GM12878 (cell line): ENCODE results near the gene EID1. TPM values are rescaled to one million over a fixed set of nuclear protein-coding genes. Genes with fewer than 3 reads are reported as not detected.

Source experiments
- CBFB ChIP-seq: IDR thresholded peaks from 2 replicates; pipeline ENCODE4 v1.6.1; 2016; ENCODE audit warnings: antibody characterized with exemption, low read depth
- CEBPB ChIP-seq, 2 experiments: fragments of 150-350 bp in 1 of 2; IDR thresholded peaks; 2 replicates each; pipeline ENCODE4 v1.6.1; 2012 to 2014; ENCODE audit warnings: low read depth in 2 of 2, low read length in 2 of 2, borderline replicate concordance in 1 of 2, inconsistent platforms in 1 of 2
- CHD1 ChIP-seq: IDR thresholded peaks from 2 replicates; pipeline ENCODE4 v1.6.1; 2012; ENCODE audit warnings: low read depth, low read length, improper control_type of control experiment
- CHD2 ChIP-seq: IDR thresholded peaks from 2 replicates; pipeline ENCODE4 v1.6.1; 2011; ENCODE audit warnings: low read depth, low read length, improper control_type of control experiment, borderline replicate concordance
- HDAC2 ChIP-seq: fragments of 200-600 bp; sonication (generic); IDR thresholded peaks from 2 replicates; pipeline ENCODE4 v1.6.1; 2017
- NFYB ChIP-seq: IDR thresholded peaks from 2 replicates; pipeline ENCODE4 v1.6.1; 2011; ENCODE audit warnings: low read depth, mild to moderate bottlenecking, low read length, improper control_type of control experiment, moderate library complexity; ENCODE audit not compliant: insufficient read depth
- PRDM15 ChIP-seq: fragments of 450-650 bp; formaldehyde crosslinking; IDR thresholded peaks from 2 replicates; pipeline ENCODE4 v1.4.0; 2020; ENCODE audit warnings: mild to moderate bottlenecking, moderate library complexity
- STAT1 ChIP-seq: fragments of 450-650 bp; conservative IDR thresholded peaks from 2 replicates; pipeline ENCODE4 v1.6.1; 2014; ENCODE audit warnings: antibody characterized with exemption, mild to moderate bottlenecking
- WRNIP1 ChIP-seq: IDR thresholded peaks from 2 replicates; pipeline ENCODE4 v1.6.1; 2011; ENCODE audit warnings: low read depth, low read length, improper control_type of control experiment, borderline replicate concordance
- polyA plus RNA-seq, 11 experiments: library from polyadenylated mRNA; depleted of rRNA in 4 of 11; unstranded in 6 of 11; stranded (reverse) in 5 of 11; fragments of >200 nt; fragmentation: Nextera tagmentation in 4 of 11; fragmentation: Illumina TruSeq in 1 of 11; extraction: Ambion mirVana in 4 of 11; extraction: Trizol in 1 of 11; gene quantifications; 1 replicate in 1 of 11; 2 replicates in 10 of 11; pipeline versions ENCODE4 v1.2.1 to v1.2.3, GENCODE V29; 2011 to 2016; ENCODE audit warnings: inconsistent platforms in 2 of 11, missing spikeins in 2 of 11, low read depth in 1 of 11
- total RNA-seq, 4 experiments: library from RNA; depleted of rRNA in 3 of 4; stranded (reverse); fragments of >200 nt in 3 of 4; fragmentation: Illumina TruSeq in 1 of 4; extraction: Trizol in 1 of 4; gene quantifications; 2 replicates each; pipeline versions ENCODE4 v1.2.1 to v1.2.3, GENCODE V29; 2013 to 2021

The EID1 gene
- total and polyA plus RNA-seq, 10 of the 15 experiments (the other 5 are each of a cell fraction or from before 2014, with no cell fraction given), result 45.6 to 210 (median 124) TPM

DNA sequence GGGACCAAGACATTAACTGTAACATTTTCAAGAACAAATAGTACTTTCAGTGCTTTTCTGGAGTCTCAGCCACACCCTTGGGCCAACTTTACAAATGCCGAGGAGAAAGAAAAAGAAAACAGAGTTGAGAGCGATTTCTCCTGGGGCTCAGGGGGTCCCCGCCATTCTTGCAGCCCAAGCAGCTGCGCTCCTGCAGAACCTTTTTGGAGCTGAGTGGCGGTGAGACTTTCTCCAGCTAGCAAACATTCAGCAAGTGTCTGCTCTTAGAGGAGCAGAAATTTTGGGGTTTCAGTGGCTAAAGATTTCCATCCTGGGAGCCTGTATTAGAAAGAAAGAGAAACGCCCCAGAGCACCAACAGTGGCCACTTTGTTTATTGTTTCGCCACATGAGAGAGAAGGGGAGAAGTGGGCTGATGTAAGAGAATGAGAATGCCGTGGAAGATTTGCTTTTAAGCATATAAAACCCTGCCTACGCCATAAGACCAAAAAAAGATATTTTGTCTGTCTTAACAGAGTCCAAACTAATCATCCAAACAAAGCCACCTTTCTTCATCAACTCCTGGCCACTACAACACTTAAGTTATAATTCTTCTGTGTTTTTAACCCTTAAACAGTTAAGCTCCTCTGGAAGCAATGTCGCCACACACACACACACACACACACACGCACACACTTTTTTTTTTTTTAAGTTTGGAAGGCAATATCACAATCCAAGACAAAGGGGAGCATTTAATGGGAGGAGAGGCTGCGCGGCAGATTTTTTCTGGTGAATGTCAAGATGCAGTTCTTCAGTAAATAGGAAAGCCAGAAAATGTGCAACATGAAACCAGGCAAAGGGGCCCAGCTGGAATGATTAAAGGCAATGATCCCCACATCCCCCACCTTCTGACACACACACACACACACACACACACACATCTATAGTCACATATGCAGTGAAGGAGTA is 19.2 kb downstream of the EID1 start (continued):
- TF ChIP-seq CEBPB (IDR thresholded peaks at IDR 0.05; ENCODE audit: borderline replicate concordance in 1 of 2, low read depth in 2 of 2, low read length in 2 of 2) (no peak), HDAC2 (no peak), WRNIP1 (no peak), CBFB (no peak), NFYB (no peak), CHD2 (no peak), PRDM15 (CRISPR knock-in tag) (no peak), CHD1 (no peak), STAT1 (no peak)
